OCI-LY3 (cell line): Measurements from ENCODE around the gene KCNA2.

Experiments used
- H2AFZ ChIP-seq: fragments of 200-600, 300-600 bp; shearing (Covaris generic); 2 replicates; pipeline ENCODE4 v1.6.0; 2014; ENCODE audit warnings: antibody characterized with exemption, low read depth, low read length
- H3K27ac ChIP-seq: fragments of 200-600, 300-600 bp; sonication (generic); 2 replicates; pipeline ENCODE4 v1.5.1; 2014; ENCODE audit warnings: mild to moderate bottlenecking, low read length, moderate library complexity, mixed read lengths
- H3K27me3 ChIP-seq: fragments of 200-600, 300-600 bp; sonication (generic); 2 replicates; pipeline ENCODE4 v1.6.1; 2014; ENCODE audit warnings: low read depth, low read length, mixed read lengths
- H3K36me3 ChIP-seq: fragments of 200-600, 300-600 bp; sonication (generic); replicated peaks from 2 replicates; pipeline ENCODE3; 2014; ENCODE audit warnings: low read depth, low read length, mixed read lengths
- H3K4me1 ChIP-seq: fragments of 300-600, 200-600 bp; sonication (generic); 2 replicates; pipeline ENCODE4 v1.6.1; 2014; ENCODE audit warnings: low read length, mixed read lengths
- H3K4me2 ChIP-seq: fragments of 200-600, 300-600 bp; sonication (generic); 2 replicates; pipeline ENCODE4 v1.6.1; 2014; ENCODE audit warnings: low read length, mixed read lengths
- H3K4me3 ChIP-seq: fragments of 300-600, 200-600 bp; sonication (generic); 2 replicates; pipeline ENCODE4 v1.5.1; 2014; ENCODE audit warnings: antibody characterized with exemption, mild to moderate bottlenecking, low read length, moderate library complexity
- H3K79me2 ChIP-seq: fragments of 300-600, 200-600 bp; shearing (Covaris generic); 2 replicates; pipeline ENCODE4 v1.6.1; 2014; ENCODE audit warnings: mild to moderate bottlenecking, low read length, mixed read lengths
- H3K9ac ChIP-seq: fragments of 300-600, 200-600 bp; shearing (Covaris generic); 2 replicates; pipeline ENCODE4 v1.6.0; 2014; ENCODE audit warnings: mild to moderate bottlenecking, low read length, moderate library complexity
- H3K9me3 ChIP-seq: fragments of 200-600, 300-600 bp; shearing (Covaris generic); 2 replicates; pipeline ENCODE4 v1.6.1; 2014; ENCODE audit warnings: low read length, mixed read lengths; ENCODE audit not compliant: insufficient read depth
- H4K20me1 ChIP-seq: fragments of 200-600, 300-600 bp; sonication (generic); 2 replicates; pipeline ENCODE4 v1.6.1; 2016; ENCODE audit warnings: low read length, mixed read lengths; ENCODE audit not compliant: insufficient read depth
- EZH2phosphoT487 ChIP-seq: fragments of 200-600 bp; shearing (Covaris generic); IDR thresholded peaks from 2 replicates; pipeline ENCODE4 v1.6.1; 2018; ENCODE audit warnings: antibody characterized with exemption, mixed run types, low read depth
- TF ChIP-seq, protein P1 (sequence below): fragments of 200-600, 300-600 bp; sonication (generic); IDR thresholded peaks from 2 replicates; pipeline ENCODE4 v1.5.1; 2014; ENCODE audit warnings: antibody characterized with exemption, low read length, low read depth

Gene KCNA2

DNA sequence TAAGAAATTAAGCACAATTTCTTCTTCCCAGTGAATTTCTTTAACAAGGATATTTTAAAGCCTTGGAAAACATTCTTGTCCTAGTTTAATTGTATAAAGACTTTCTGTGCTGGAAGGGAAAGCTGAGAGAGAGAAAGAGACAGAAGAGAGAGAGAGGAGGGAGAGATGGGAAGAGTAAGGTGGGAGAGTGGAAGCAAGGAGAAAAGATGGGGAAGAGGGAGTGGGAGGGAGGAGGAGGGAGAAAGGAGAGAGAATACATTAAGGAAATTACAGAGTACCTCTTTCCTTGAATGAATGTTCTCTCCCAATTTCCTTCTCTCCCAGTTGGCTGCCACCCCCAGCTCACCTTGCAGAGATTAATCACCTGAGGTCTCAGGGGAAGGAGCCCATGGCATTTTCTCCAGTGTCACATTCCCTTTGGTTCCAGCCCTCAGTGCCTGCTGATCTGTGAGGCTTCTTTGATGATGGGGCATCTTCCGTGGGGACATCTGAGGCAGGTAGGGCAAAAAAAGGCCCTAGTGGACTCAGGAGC is 54.8 kb downstream of the KCNA2 start:
- H3K9ac ChIP-seq = no peak overlapping the region
- H3K27ac ChIP-seq = no peak overlapping the region
- H3K79me2 ChIP-seq = no peaks in the 10 kb centered on the region
- H3K4me3 ChIP-seq = no peak overlapping the region
- no peaks in the 10 kb centered on the region for H3K4me1 ChIP-seq
- no peak overlapping the region for H3K4me2 ChIP-seq
- peaks cover 3% of the 10 kb centered on the region; the same call in 1 of the 2 replicates for H3K27me3 ChIP-seq
- no peaks in the 10 kb centered on the region for H3K36me3 ChIP-seq
- no peak for TF ChIP-seq EZH2phosphoT487
- TF ChIP-seq, protein P1, sequence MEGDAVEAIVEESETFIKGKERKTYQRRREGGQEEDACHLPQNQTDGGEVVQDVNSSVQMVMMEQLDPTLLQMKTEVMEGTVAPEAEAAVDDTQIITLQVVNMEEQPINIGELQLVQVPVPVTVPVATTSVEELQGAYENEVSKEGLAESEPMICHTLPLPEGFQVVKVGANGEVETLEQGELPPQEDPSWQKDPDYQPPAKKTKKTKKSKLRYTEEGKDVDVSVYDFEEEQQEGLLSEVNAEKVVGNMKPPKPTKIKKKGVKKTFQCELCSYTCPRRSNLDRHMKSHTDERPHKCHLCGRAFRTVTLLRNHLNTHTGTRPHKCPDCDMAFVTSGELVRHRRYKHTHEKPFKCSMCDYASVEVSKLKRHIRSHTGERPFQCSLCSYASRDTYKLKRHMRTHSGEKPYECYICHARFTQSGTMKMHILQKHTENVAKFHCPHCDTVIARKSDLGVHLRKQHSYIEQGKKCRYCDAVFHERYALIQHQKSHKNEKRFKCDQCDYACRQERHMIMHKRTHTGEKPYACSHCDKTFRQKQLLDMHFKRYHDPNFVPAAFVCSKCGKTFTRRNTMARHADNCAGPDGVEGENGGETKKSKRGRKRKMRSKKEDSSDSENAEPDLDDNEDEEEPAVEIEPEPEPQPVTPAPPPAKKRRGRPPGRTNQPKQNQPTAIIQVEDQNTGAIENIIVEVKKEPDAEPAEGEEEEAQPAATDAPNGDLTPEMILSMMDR = no peak
- H4K20me1 ChIP-seq = no peaks in the 10 kb centered on the region
- no peak overlapping the region for H2AFZ ChIP-seq
- H3K9me3 ChIP-seq = no peaks in the 10 kb centered on the region

DNA sequence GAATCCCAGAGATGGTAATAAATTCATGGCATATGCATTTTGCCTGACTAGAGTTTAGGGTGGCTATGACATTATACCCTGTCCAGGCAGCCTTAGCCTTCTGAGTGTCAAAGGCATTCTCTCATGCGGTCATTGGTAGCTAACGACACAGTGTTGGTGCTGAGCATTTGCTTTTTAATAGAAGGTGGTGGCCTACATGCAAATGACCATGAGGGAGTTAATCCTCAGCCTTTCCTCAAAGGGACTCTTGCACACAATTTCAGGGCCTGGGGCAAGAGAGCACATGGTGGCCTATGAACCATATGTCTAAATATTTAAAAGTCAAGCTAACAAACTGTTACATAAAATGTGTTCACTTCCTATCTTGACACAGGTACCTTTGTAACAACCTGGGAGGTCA is 56.3 kb downstream of the KCNA2 start:
- H3K9ac ChIP-seq = no peak overlapping the region
- H3K36me3 ChIP-seq = no peaks in the 10 kb centered on the region
- no peak for TF ChIP-seq EZH2phosphoT487
- TF ChIP-seq, protein P1 = no peak

DNA sequence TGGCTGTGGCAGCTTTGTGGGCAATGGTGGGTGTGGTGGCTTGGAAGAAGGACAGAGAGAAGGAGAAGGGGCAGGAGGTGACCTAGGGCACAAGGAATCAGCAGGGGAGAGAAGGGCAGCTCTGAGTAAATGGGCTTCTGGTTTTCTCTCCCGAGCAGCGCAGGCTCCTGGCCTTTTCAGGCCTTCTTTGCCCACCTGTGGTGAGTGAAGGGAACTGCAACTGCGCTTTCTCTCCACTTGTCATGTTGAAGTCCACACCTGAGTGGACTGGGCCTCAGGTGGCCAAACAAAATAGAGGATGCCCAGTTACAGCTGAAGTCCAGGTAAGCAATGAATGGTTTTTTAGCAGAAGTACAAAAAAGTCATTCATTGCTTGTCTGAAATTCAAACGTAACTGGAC is 57.8 kb downstream of the KCNA2 start:
- Histone ChIP-seq H3K9ac (no peak overlapping the region), H3K79me2 (no peaks in the 10 kb centered on the region), H4K20me1 (no peaks in the 10 kb centered on the region), H3K27ac (no peak overlapping the region), H3K27me3 (peaks cover 3% of the 10 kb centered on the region; the same call in 1 of the 2 replicates), H3K4me3 (no peak overlapping the region), H3K36me3 (no peaks in the 10 kb centered on the region), H3K9me3 (no peaks in the 10 kb centered on the region), H3K4me1 (no peaks in the 10 kb centered on the region), H2AFZ (no peak overlapping the region), H3K4me2 (no peak overlapping the region)
- no peak for TF ChIP-seq EZH2phosphoT487
- TF ChIP-seq, protein P1 = peak; percentile 27

More for the DNA sequence above, 56.3 kb downstream of the KCNA2 start:
- H3K79me2 ChIP-seq = no peaks in the 10 kb centered on the region
- peaks cover 3% of the 10 kb centered on the region; the same call in 1 of the 2 replicates for H3K27me3 ChIP-seq
- no peaks in the 10 kb centered on the region for H4K20me1 ChIP-seq
- H3K4me3 ChIP-seq = no peak overlapping the region
- H3K27ac ChIP-seq = no peak overlapping the region
- no peaks in the 10 kb centered on the region for H3K9me3 ChIP-seq
- H2AFZ ChIP-seq = no peak overlapping the region
- no peaks in the 10 kb centered on the region for H3K4me1 ChIP-seq
- H3K4me2 ChIP-seq = no peak overlapping the region

DNA sequence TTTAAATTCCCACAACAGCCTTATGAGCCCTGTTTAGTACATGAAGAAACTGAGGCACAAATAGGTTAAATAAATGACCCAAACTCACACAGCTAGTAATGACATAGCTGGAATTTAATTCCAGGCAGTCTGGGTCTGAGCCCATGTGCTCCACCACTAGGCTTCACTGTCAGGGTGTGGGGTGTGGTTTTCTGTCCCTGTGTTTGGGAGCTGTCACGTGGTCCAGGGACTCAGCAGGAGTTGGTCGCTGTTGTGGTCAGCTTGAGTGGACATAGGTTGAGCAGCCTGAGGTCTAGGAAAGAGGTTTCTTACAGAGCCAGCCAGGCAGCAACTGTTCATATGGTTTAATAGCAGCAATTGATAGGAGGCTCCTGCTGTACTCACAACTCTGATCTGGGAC is 59.1 kb downstream of the KCNA2 start:
- Histone ChIP-seq H3K36me3 (no peaks in the 10 kb centered on the region), H3K4me3 (no peak overlapping the region), H3K79me2 (no peaks in the 10 kb centered on the region), H3K4me1 (no peaks in the 10 kb centered on the region), H3K9me3 (no peaks in the 10 kb centered on the region), H3K4me2 (no peak overlapping the region), H3K9ac (no peak overlapping the region), H2AFZ (no peak overlapping the region), H4K20me1 (no peaks in the 10 kb centered on the region), H3K27me3 (peaks cover 3% of the 10 kb centered on the region; the same call in 1 of the 2 replicates), H3K27ac (no peak overlapping the region)
- no peak for TF ChIP-seq EZH2phosphoT487
- TF ChIP-seq, protein P1 = no peak
